HCT116 (cell line): ENCODE measurements around the gene NAA16. TPM values are rescaled to one million over a fixed set of nuclear protein-coding genes. Genes with fewer than 3 reads are reported as not detected.

Experiments
- ATAC-seq: fragments of 200-7000 bp; cut with Tn5 transposase; 2 replicates; pipeline ENCODE4 v1.9.1; 2020; ENCODE audit warnings: mild to moderate bottlenecking, moderate library complexity
- BruUV-seq: library from RNA; stranded (reverse); fragments of 400-500 nt; replicated peaks from 2 replicates; lab custom pipeline; 2021; lab: Mats Ljungman, UMichigan
- CTCF ChIA-PET: fragments of 300-600 bp; sonication (Branson Sonifier 250); formaldehyde crosslinking; loops from one replicate; lab custom pipeline; 2021; ENCODE audit warnings: antibody characterized with exemption; lab: Charles Lee
- POLR2A ChIA-PET: fragments of 300-600, 350-600 bp; sonication (Branson Sonifier 250); formaldehyde crosslinking; loops from one replicate; lab custom pipeline; 2021; ENCODE audit warnings: antibody characterized with exemption; lab: Charles Lee
- RAD21 ChIA-PET, 2 experiments: fragments of 300-600 bp; sonication (Branson Sonifier 250); formaldehyde crosslinking; loops; one replicate each; lab custom pipeline; 2023; ENCODE audit warnings: low total read pairs in 2 of 2; ENCODE audit not compliant: uncharacterized antibody in 2 of 2, unreplicated experiment in 2 of 2, low non-redundant PET in 1 of 2; lab: Charles Lee
- DNase-seq: peaks from one replicate; pipeline ENCODE4 v3.0.0-alpha.2; 2010; ENCODE audit warnings: low read depth, low spot score
- H2AFZ ChIP-seq: fragments of 200-600 bp; shearing (Covaris generic), sonication (generic); 2 replicates; pipeline ENCODE4 v1.6.1; 2017; ENCODE audit warnings: low read depth, mixed run types, mixed read lengths, antibody characterized with exemption, low read length; ENCODE audit not compliant: poor library complexity, severe bottlenecking
- H3K27ac ChIP-seq: 2 replicates; pipeline ENCODE4 v1.5.1; 2012; ENCODE audit warnings: low read depth, low read length
- H3K27me3 ChIP-seq: fragments of 200-600 bp; sonication (generic); 2 replicates; pipeline ENCODE4 v1.6.1; 2016; ENCODE audit warnings: mixed run types, low read length, mixed read lengths; ENCODE audit not compliant: insufficient read depth
- H3K36me3 ChIP-seq, 2 experiments: fragments of 200-500 bp in 1 of 2; fragments of 200-600 bp in 1 of 2; sonication (Bioruptor generic) in 1 of 2; sonication (generic) in 1 of 2; 2 replicates each; pipeline versions ENCODE4 v1.5.1 to v1.6.1; 2014 to 2016; ENCODE audit warnings: low read length in 2 of 2, inconsistent platforms in 1 of 2, mixed read lengths in 1 of 2, mixed run types in 1 of 2; ENCODE audit not compliant: insufficient read depth in 2 of 2, control insufficient read depth in 1 of 2
- H3K4me1 ChIP-seq, 2 experiments: fragments of 200-600 bp in 1 of 2; sonication (generic) in 1 of 2; 2 replicates each; pipeline versions ENCODE4 v1.5.1 to v1.6.1; 2012 to 2017; ENCODE audit warnings: low read length in 2 of 2, inconsistent platforms in 1 of 2, mild to moderate bottlenecking in 1 of 2, mixed read lengths in 1 of 2, mixed run types in 1 of 2, moderate library complexity in 1 of 2; ENCODE audit not compliant: insufficient read depth in 2 of 2, control insufficient read depth in 1 of 2
- H3K4me2 ChIP-seq: fragments of 200-600 bp; sonication (generic); 2 replicates; pipeline ENCODE4 v1.6.1; 2017; ENCODE audit warnings: mixed run types, low read length, mixed read lengths
- H3K4me3 ChIP-seq, 2 experiments: fragments of 200-600 bp in 1 of 2; sonication (generic) in 1 of 2; replicated peaks in 1 of 2; 2 replicates each; pipeline ENCODE4 v1.5.1; 2011 to 2016; ENCODE audit warnings: low read length in 2 of 2, control low read depth in 1 of 2, low read depth in 1 of 2, mild to moderate bottlenecking in 1 of 2, mixed read lengths in 1 of 2, mixed run types in 1 of 2
- H3K79me2 ChIP-seq: fragments of 200-600 bp; sonication (generic); 2 replicates; pipeline ENCODE4 v1.6.1; 2017; ENCODE audit warnings: mild to moderate bottlenecking, mixed run types, low read length, moderate library complexity, mixed read lengths; ENCODE audit not compliant: insufficient read depth
- H3K9ac ChIP-seq: fragments of 200-600 bp; sonication (generic); 2 replicates; pipeline ENCODE4 v1.6.1; 2016; ENCODE audit warnings: low read length, mixed read lengths
- H3K9me2 ChIP-seq: fragments of 200-600 bp; sonication (generic), shearing (Covaris generic); 2 replicates; pipeline ENCODE4 v1.6.1; 2017; ENCODE audit warnings: mixed run types, mild to moderate bottlenecking, moderate library complexity; ENCODE audit not compliant: insufficient read depth
- H3K9me3 ChIP-seq, 2 experiments: fragments of 200-500 bp in 1 of 2; fragments of 200-600 bp in 1 of 2; sonication (Bioruptor generic) in 1 of 2; sonication (generic) in 1 of 2; 2 replicates each; pipeline ENCODE4 v1.6.1; 2014 to 2017; ENCODE audit warnings: low read length in 2 of 2, mixed read lengths in 2 of 2, inconsistent platforms in 1 of 2, low read depth in 1 of 2, mild to moderate bottlenecking in 1 of 2, mixed run types in 1 of 2, moderate library complexity in 1 of 2; ENCODE audit not compliant: control insufficient read depth in 1 of 2, insufficient read depth in 1 of 2
- H4K20me1 ChIP-seq: fragments of 200-600 bp; sonication (generic), shearing (Covaris generic); 2 replicates; pipeline ENCODE4 v1.6.1; 2017; ENCODE audit warnings: mixed run types, mild to moderate bottlenecking, moderate library complexity; ENCODE audit not compliant: insufficient read depth
- CEBPB ChIP-seq: IDR thresholded peaks from 2 replicates; pipeline ENCODE4 v1.6.1; 2012; ENCODE audit warnings: low read depth
- CTCF ChIP-seq, 3 experiments: fragments of 200-600 bp in 1 of 3; sonication (generic) in 1 of 3; IDR thresholded peaks in 2 of 3; conservative IDR thresholded peaks in 1 of 3; 2 replicates each; pipeline ENCODE4 v1.5.1; 2012 to 2017; ENCODE audit warnings: low read depth in 2 of 3, low read length in 2 of 3, antibody characterized with exemption in 1 of 3, borderline replicate concordance in 1 of 3, control low read depth in 1 of 3, mild to moderate bottlenecking in 1 of 3, mixed read lengths in 1 of 3, mixed run types in 1 of 3, moderate library complexity in 1 of 3; ENCODE audit not compliant: insufficient read depth in 1 of 3
- EZH2 ChIP-seq: fragments of 200-600 bp; sonication (generic); IDR thresholded peaks from 2 replicates; pipeline ENCODE4 v1.6.1; 2017; ENCODE audit warnings: antibody characterized with exemption, mixed run types
- POLR2A ChIP-seq: IDR thresholded peaks from 2 replicates; pipeline ENCODE4 v1.7.0; 2011; ENCODE audit warnings: borderline replicate concordance; ENCODE audit not compliant: insufficient read depth, insufficient read length; ENCODE audit errors: extremely low read depth
- REST ChIP-seq: IDR thresholded peaks from 2 replicates; pipeline ENCODE4 v1.6.1; 2012; ENCODE audit warnings: low read depth
- SIN3A ChIP-seq: IDR thresholded peaks from 2 replicates; pipeline ENCODE4 v1.6.1; 2012; ENCODE audit warnings: low read depth
- SP1 ChIP-seq: IDR thresholded peaks from 2 replicates; pipeline ENCODE4 v1.6.1; 2012; ENCODE audit warnings: low read depth
- YY1 ChIP-seq: IDR thresholded peaks from 2 replicates; pipeline ENCODE4 v1.6.1; 2011; ENCODE audit warnings: low read length, low read depth, moderate library complexity, mild to moderate bottlenecking; ENCODE audit not compliant: insufficient replicate concordance; ENCODE audit errors: extremely low read depth
- ZBTB33 ChIP-seq: IDR thresholded peaks from 2 replicates; pipeline ENCODE4 v1.6.1; 2011; ENCODE audit warnings: mild to moderate bottlenecking, low read length, moderate library complexity; ENCODE audit not compliant: insufficient replicate concordance; ENCODE audit errors: extremely low read depth
- ZFX ChIP-seq: fragments of 450-650 bp; IDR thresholded peaks from 2 replicates; pipeline ENCODE4 v1.6.1; 2017
- intact Hi-C: fragments of 100-400 bp; cut with micrococcal nuclease; formaldehyde crosslinking; loops from 2 replicates; pipeline ENCODE4 v1.10.0; 2022
- total RNA-seq: library from RNA; stranded (reverse); gene quantifications from one replicate; pipeline ENCODE4 v1.2.1, GENCODE V29; 2021; ENCODE audit not compliant: unreplicated experiment

The NAA16 gene
- total RNA-seq, 1 experiment from 2014 or later, result 19.1 TPM

- Histone ChIP-seq H3K4me1 (peaks cover 7 to 19% of the 10 kb centered on the region in 2 experiments; a peak in 3 of 4 replicates), H3K4me3 (no peak overlapping the region), H2AFZ (peak overlapping the region; percentile 98), H3K4me2 (peak overlapping the region; percentile 27), H3K27me3 (no peaks in the 10 kb centered on the region), H4K20me1 (no peaks in the 10 kb centered on the region), H3K9me3 (no peaks in the 10 kb centered on the region)
- ATAC-seq, result peak; percentile 86
- intact Hi-C loops, result no loop called here
- RAD21 ChIA-PET, result no interaction called here
- POLR2A ChIA-PET, result interaction anchor here (1.0 kb wide), 1 partner anchor 18 kb away, joined by 3 read pairs; no protein-coding TSS in a partner anchor
- CTCF ChIA-PET, result no interaction called here
- no peak for DNase-seq
- no peak for TF ChIP-seq SIN3A
- peak; percentile 16; the same call in 1 of the 2 replicates for TF ChIP-seq ZFX
- TF ChIP-seq, all 23 proteins: peak for 1
- H3K9me2 ChIP-seq, result no peaks in the 10 kb centered on the region
- peak overlapping the region; percentile 45 for H3K27ac ChIP-seq
- no TSS peak for BruUV-seq
- no peaks in the 10 kb centered on the region for H3K79me2 ChIP-seq
- no peaks in the 10 kb centered on the region for H3K36me3 ChIP-seq
- no peak overlapping the region for H3K9ac ChIP-seq
Measured at GRCh38 chr13:41402691-41403511, 91.8 kb downstream of the NAA16 start.

GRCh38 chr13:41403983-41404382 lies 92.9 kb downstream of the NAA16 start:
- TF ChIP-seq CTCF (IDR thresholded peaks at IDR 0.05 in 2 of 3, conservative IDR thresholded peaks at IDR 0.05 in 1 of 3; ENCODE audit: borderline replicate concordance in 1 of 3, insufficient read depth in 1 of 3, low read depth in 2 of 3, low read length in 2 of 3) (no peak), POLR2A (no peak), EZH2 (no peak), SIN3A (no peak), REST (no peak), YY1 (no peak), ZFX (no peak), SP1 (no peak), CEBPB (no peak), ZBTB33 (no peak)
- TF ChIP-seq, all 23 proteins: peak for 0
- H3K4me1 ChIP-seq, result peaks cover 7 to 19% of the 10 kb centered on the region in 2 experiments; a peak in 3 of 4 replicates
- intact Hi-C loops, result no loop called here
- DNase-seq, result no peak
- POLR2A ChIA-PET, result no interaction called here
- no peaks in the 10 kb centered on the region for H3K79me2 ChIP-seq
- no peaks in the 10 kb centered on the region for H3K36me3 ChIP-seq
- no peak overlapping the region for H2AFZ ChIP-seq
- no peaks in the 10 kb centered on the region for H3K9me3 ChIP-seq
- no peaks in the 10 kb centered on the region for H3K27me3 ChIP-seq
- no peaks in the 10 kb centered on the region for H3K9me2 ChIP-seq
- BruUV-seq, result no TSS peak
- H4K20me1 ChIP-seq, result no peaks in the 10 kb centered on the region
- ATAC-seq, result no peak
- H3K4me2 ChIP-seq, result no peak overlapping the region
- no peak overlapping the region for H3K27ac ChIP-seq
- RAD21 ChIA-PET, result no interaction called here
- CTCF ChIA-PET, result no interaction called here
- no peak overlapping the region for H3K4me3 ChIP-seq
- H3K9ac ChIP-seq, result no peak overlapping the region
